Parathyroid adenoma (tissue), 2 donors: ENCODE results near the gene C20orf202.

ENCODE experiments used
- H2AFZ ChIP-seq: fragments of 300-600 bp; sonication (generic); one replicate; pipeline ENCODE4 v1.7.0; 2017; ENCODE audit warnings: antibody characterized with exemption, mild to moderate bottlenecking
- H3K27ac ChIP-seq: fragments of 300-600 bp; sonication (generic); one replicate; pipeline ENCODE4 v1.7.0; 2017
- H3K27me3 ChIP-seq: fragments of 300-600 bp; sonication (generic); one replicate; pipeline ENCODE4 v1.7.0; 2017; ENCODE audit warnings: low read length; ENCODE audit not compliant: control insufficient read depth, insufficient read depth
- H3K36me3 ChIP-seq: fragments of 300-600 bp; sonication (generic); one replicate; pipeline ENCODE4 v1.7.0; 2017; ENCODE audit warnings: low read length; ENCODE audit not compliant: control insufficient read depth, insufficient read depth
- H3K4me1 ChIP-seq: fragments of 300-600 bp; sonication (generic); one replicate; pipeline ENCODE4 v1.7.0; 2017; ENCODE audit warnings: control low read depth
- H3K4me2 ChIP-seq: fragments of 300-600 bp; sonication (generic); one replicate; pipeline ENCODE4 v1.7.0; 2017; ENCODE audit warnings: low read length
- H3K4me3 ChIP-seq: fragments of 300-600 bp; sonication (generic); one replicate; pipeline ENCODE4 v1.7.0; 2017; ENCODE audit warnings: low read depth, low read length
- H3K79me2 ChIP-seq: fragments of 300-600 bp; sonication (generic); one replicate; pipeline ENCODE4 v1.7.0; 2017; ENCODE audit warnings: control low read depth
- H3K9ac ChIP-seq: fragments of 300-600 bp; sonication (generic); one replicate; pipeline ENCODE4 v1.7.0; 2017; ENCODE audit warnings: mild to moderate bottlenecking
- H3K9me3 ChIP-seq: fragments of 300-600 bp; sonication (generic); one replicate; pipeline ENCODE4 v1.7.0; 2017; ENCODE audit warnings: low read length; ENCODE audit not compliant: control insufficient read depth
- TF ChIP-seq, protein P1 (sequence below): fragments of 300-600 bp; sonication (generic); IDR thresholded peaks from one replicate; pipeline ENCODE4 v1.7.0; 2017; ENCODE audit warnings: antibody characterized with exemption, mild to moderate bottlenecking
- donor health status: primary hyperparathyroidism.

C20orf202 gene

GRCh38 chr20:1199964-1200363 is 3.3 kb upstream of the C20orf202 start:
- Histone ChIP-seq H3K4me3 (no peak overlapping the region), H3K9ac (no peak overlapping the region), H3K9me3 (no peaks in the 10 kb centered on the region), H2AFZ (no peak overlapping the region), H3K4me2 (no peak overlapping the region), H3K27me3 (no peaks in the 10 kb centered on the region), H3K36me3 (no peaks in the 10 kb centered on the region), H3K79me2 (no peaks in the 10 kb centered on the region), H3K4me1 (no peaks in the 10 kb centered on the region), H3K27ac (no peak overlapping the region)
- TF ChIP-seq, protein P1, sequence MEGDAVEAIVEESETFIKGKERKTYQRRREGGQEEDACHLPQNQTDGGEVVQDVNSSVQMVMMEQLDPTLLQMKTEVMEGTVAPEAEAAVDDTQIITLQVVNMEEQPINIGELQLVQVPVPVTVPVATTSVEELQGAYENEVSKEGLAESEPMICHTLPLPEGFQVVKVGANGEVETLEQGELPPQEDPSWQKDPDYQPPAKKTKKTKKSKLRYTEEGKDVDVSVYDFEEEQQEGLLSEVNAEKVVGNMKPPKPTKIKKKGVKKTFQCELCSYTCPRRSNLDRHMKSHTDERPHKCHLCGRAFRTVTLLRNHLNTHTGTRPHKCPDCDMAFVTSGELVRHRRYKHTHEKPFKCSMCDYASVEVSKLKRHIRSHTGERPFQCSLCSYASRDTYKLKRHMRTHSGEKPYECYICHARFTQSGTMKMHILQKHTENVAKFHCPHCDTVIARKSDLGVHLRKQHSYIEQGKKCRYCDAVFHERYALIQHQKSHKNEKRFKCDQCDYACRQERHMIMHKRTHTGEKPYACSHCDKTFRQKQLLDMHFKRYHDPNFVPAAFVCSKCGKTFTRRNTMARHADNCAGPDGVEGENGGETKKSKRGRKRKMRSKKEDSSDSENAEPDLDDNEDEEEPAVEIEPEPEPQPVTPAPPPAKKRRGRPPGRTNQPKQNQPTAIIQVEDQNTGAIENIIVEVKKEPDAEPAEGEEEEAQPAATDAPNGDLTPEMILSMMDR = no peak

GRCh38 chr20:1203630-1204029 is 376 bp downstream of the C20orf202 start:
- Histone ChIP-seq H3K27me3 (no peaks in the 10 kb centered on the region), H3K4me2 (no peak overlapping the region), H3K9me3 (no peaks in the 10 kb centered on the region), H3K9ac (no peak overlapping the region), H3K79me2 (no peaks in the 10 kb centered on the region), H3K4me3 (no peak overlapping the region), H3K4me1 (no peaks in the 10 kb centered on the region), H2AFZ (no peak overlapping the region), H3K36me3 (no peaks in the 10 kb centered on the region), H3K27ac (no peak overlapping the region)
- TF ChIP-seq, protein P1 = no peak

DNA sequence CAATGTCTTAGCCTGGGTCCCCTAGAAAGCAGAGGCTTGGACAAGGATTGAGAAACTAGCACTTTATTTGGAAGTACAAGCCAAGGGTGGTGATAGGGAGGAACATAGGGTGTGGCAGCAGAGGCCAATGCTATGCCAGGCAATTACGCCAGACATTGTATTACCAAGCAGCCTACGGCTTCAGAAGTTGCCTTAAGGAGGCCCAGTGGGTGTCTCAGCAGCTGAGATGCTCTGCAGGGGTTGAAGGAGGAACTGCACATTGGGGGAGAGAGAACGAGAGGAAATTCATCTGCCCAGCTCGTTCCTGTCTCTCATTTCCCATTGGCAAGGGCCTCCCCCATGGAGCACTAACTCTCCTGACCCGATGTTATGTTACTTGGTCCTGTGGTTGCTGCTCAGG is 859 bp downstream of the C20orf202 start:
- Histone ChIP-seq H3K4me1 (no peaks in the 10 kb centered on the region), H3K27ac (no peak overlapping the region), H3K9ac (no peak overlapping the region), H3K36me3 (no peaks in the 10 kb centered on the region), H3K27me3 (no peaks in the 10 kb centered on the region), H3K4me3 (no peak overlapping the region), H3K79me2 (no peaks in the 10 kb centered on the region), H2AFZ (no peak overlapping the region), H3K9me3 (no peaks in the 10 kb centered on the region), H3K4me2 (no peak overlapping the region)
- TF ChIP-seq, protein P1 = no peak

DNA sequence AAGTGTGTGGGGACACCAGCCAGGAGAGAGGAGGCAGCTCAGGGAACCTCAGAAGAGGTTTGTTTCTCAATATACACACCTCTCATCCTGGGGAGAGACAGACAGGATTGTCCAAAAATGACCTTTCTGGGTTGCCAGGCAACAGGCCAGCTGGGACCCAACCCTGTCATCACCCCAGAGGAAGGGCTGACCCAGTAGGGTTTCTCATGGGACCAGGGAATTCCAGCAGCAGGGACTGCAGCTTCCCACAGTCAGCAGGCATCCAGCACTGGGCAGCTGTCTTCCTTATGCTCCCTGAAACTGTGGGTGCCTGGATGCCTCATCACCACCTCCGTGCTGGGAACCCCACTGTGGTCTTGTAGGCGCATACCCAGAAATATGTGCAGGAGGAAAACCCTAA is 1.3 kb downstream of the C20orf202 start:
- Histone ChIP-seq H3K36me3 (no peaks in the 10 kb centered on the region), H3K4me3 (no peak overlapping the region), H3K27ac (no peak overlapping the region), H3K27me3 (no peaks in the 10 kb centered on the region), H3K79me2 (no peaks in the 10 kb centered on the region), H3K4me1 (no peaks in the 10 kb centered on the region), H3K9me3 (no peaks in the 10 kb centered on the region), H3K9ac (no peak overlapping the region), H3K4me2 (no peak overlapping the region), H2AFZ (no peak overlapping the region)
- TF ChIP-seq, protein P1 = no peak

DNA sequence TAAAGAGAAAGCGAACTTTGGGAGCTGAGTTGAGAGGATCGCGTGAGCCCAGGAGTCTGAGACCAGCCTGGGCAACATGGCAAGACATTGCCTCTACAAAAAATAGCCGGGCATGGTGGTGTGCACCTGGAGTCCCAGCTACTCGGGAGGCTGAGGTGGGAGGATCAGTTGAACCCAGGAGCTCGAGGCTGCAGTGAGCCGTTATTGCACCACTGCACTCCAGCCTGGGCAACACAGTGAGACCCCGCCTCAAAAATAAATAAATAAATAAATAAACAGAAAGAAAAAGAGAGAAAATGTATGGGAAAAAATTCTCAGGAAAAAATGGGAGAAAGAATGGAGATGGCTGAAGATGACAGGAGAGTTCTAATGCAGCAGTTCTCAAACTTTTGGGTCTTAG is 2.5 kb downstream of the C20orf202 start:
- no peaks in the 10 kb centered on the region for H3K9me3 ChIP-seq
- H3K27ac ChIP-seq = no peak overlapping the region
- H3K4me1 ChIP-seq = no peaks in the 10 kb centered on the region
- no peaks in the 10 kb centered on the region for H3K36me3 ChIP-seq
- H3K4me2 ChIP-seq = no peak overlapping the region
- H2AFZ ChIP-seq = no peak overlapping the region
- H3K27me3 ChIP-seq = no peaks in the 10 kb centered on the region
- H3K9ac ChIP-seq = no peak overlapping the region
- H3K4me3 ChIP-seq = no peak overlapping the region
- TF ChIP-seq, protein P1 = no peak
- H3K79me2 ChIP-seq = no peaks in the 10 kb centered on the region
